Osteoblast (primary cell): Measurements from ENCODE around the gene MLH1. TPM values are rescaled to one million over a fixed set of nuclear protein-coding genes. Genes with fewer than 3 reads are reported as not detected.
A peak's percentile ranks its signal among the peaks of the same experiment; 100 is the strongest.

Source experiments
- DNase-seq: peaks from one replicate; pipeline ENCODE4 v3.0.0; 2011; ENCODE audit warnings: low spot score, mixed read lengths; ENCODE audit not compliant: insufficient read length; ENCODE audit errors: missing footprints
- H2AFZ ChIP-seq: 2 replicates; pipeline ENCODE4 v1.6.0; 2011; ENCODE audit warnings: mild to moderate bottlenecking, low read length
- H3K27ac ChIP-seq: 2 replicates; pipeline ENCODE4 v1.5.1; 2011; ENCODE audit warnings: mild to moderate bottlenecking, low read depth, low read length, moderate library complexity
- H3K27me3 ChIP-seq: 2 replicates; pipeline ENCODE4 v1.6.0; 2012; ENCODE audit warnings: mild to moderate bottlenecking, control low read depth, inconsistent platforms, low read length, moderate library complexity; ENCODE audit not compliant: insufficient read depth
- H3K36me3 ChIP-seq: 2 replicates; pipeline ENCODE4 v1.5.1; 2011; ENCODE audit warnings: mild to moderate bottlenecking, low read length, control low read depth, moderate library complexity; ENCODE audit not compliant: insufficient read depth
- H3K4me1 ChIP-seq: 2 replicates; pipeline ENCODE4 v1.5.1; 2011; ENCODE audit warnings: mild to moderate bottlenecking, low read length, control low read depth, moderate library complexity; ENCODE audit not compliant: insufficient read depth
- H3K4me2 ChIP-seq: 2 replicates; pipeline ENCODE4 v1.6.0; 2011; ENCODE audit warnings: mild to moderate bottlenecking, low read length; ENCODE audit not compliant: insufficient read depth
- H3K4me3 ChIP-seq: fragments of 200-600 bp; sonication (generic); 3 replicates; pipeline ENCODE4 v1.5.1; 2012; ENCODE audit warnings: mild to moderate bottlenecking, low read length, inconsistent platforms; ENCODE audit not compliant: insufficient read depth
- H3K79me2 ChIP-seq: 2 replicates; pipeline ENCODE4 v1.6.0; 2012; ENCODE audit warnings: mild to moderate bottlenecking, low read length, control low read depth, inconsistent platforms; ENCODE audit not compliant: insufficient read depth
- H3K9me3 ChIP-seq: 2 replicates; pipeline ENCODE4 v1.5.1; 2011; ENCODE audit warnings: low read depth, low read length, control low read depth
- H4K20me1 ChIP-seq: 2 replicates; pipeline ENCODE4 v1.6.0; 2012; ENCODE audit warnings: mild to moderate bottlenecking, low read length, control low read depth; ENCODE audit not compliant: insufficient read depth
- CTCF ChIP-seq: IDR thresholded peaks from 2 replicates; pipeline ENCODE4 v1.5.1; 2011; ENCODE audit warnings: mild to moderate bottlenecking, low read depth, low read length, moderate library complexity; ENCODE audit errors: extremely low read depth
- total RNA-seq: library from RNA; depleted of rRNA; stranded (reverse); fragments of >200 nt; gene quantifications from 2 replicates; pipeline ENCODE4 v1.2.3, GENCODE V29; 2012

MLH1 gene
- total RNA-seq, 1 donor: 53.6 TPM

- no peak overlapping the region for H3K27ac ChIP-seq
- H3K4me2 ChIP-seq: no peak overlapping the region
- no peak for DNase-seq
- TF ChIP-seq CTCF: no peak
- H3K4me3 ChIP-seq: no peak overlapping the region
- H3K4me1 ChIP-seq: peaks cover 3% of the 10 kb centered on the region
- H4K20me1 ChIP-seq: no peaks in the 10 kb centered on the region
- H3K27me3 ChIP-seq: no peaks in the 10 kb centered on the region
- no peaks in the 10 kb centered on the region for H3K9me3 ChIP-seq
- H2AFZ ChIP-seq: no peak overlapping the region
- no peaks in the 10 kb centered on the region for H3K79me2 ChIP-seq
- H3K36me3 ChIP-seq: peaks cover 34% of the 10 kb centered on the region
Measured at GRCh38 chr3:37028329-37028728, 35.0 kb downstream of the MLH1 start.

GRCh38 chr3:37029111-37029510 lies 35.8 kb downstream of the MLH1 start:
- peak; percentile 29 for DNase-seq
- H3K79me2 ChIP-seq: no peaks in the 10 kb centered on the region
- no peaks in the 10 kb centered on the region for H3K27me3 ChIP-seq
- H3K27ac ChIP-seq: no peak overlapping the region
- no peak for TF ChIP-seq CTCF
- H3K36me3 ChIP-seq: peaks cover 38% of the 10 kb centered on the region
- H3K9me3 ChIP-seq: no peaks in the 10 kb centered on the region
- peaks cover 3% of the 10 kb centered on the region for H3K4me1 ChIP-seq
- H3K4me2 ChIP-seq: no peak overlapping the region
- no peak overlapping the region for H2AFZ ChIP-seq
- H3K4me3 ChIP-seq: no peak overlapping the region
- no peaks in the 10 kb centered on the region for H4K20me1 ChIP-seq

- no peak for TF ChIP-seq CTCF
- H3K4me2 ChIP-seq: no peak overlapping the region
- H3K27ac ChIP-seq: no peak overlapping the region
- H3K27me3 ChIP-seq: no peaks in the 10 kb centered on the region
- no peak overlapping the region for H3K4me3 ChIP-seq
- DNase-seq: no peak
- peaks cover 44% of the 10 kb centered on the region for H3K36me3 ChIP-seq
- no peaks in the 10 kb centered on the region for H3K9me3 ChIP-seq
- H4K20me1 ChIP-seq: no peaks in the 10 kb centered on the region
- no peak overlapping the region for H2AFZ ChIP-seq
- peaks cover 3% of the 10 kb centered on the region for H3K4me1 ChIP-seq
- no peaks in the 10 kb centered on the region for H3K79me2 ChIP-seq
Measured at GRCh38 chr3:37029516-37030163, 36.3 kb downstream of the MLH1 start.

GRCh38 chr3:37030588-37030987 lies 37.3 kb downstream of the MLH1 start:
- H4K20me1 ChIP-seq: no peaks in the 10 kb centered on the region
- no peak overlapping the region for H2AFZ ChIP-seq
- no peak for TF ChIP-seq CTCF
- peaks cover 2% of the 10 kb centered on the region for H3K9me3 ChIP-seq
- H3K79me2 ChIP-seq: no peaks in the 10 kb centered on the region
- H3K4me2 ChIP-seq: no peak overlapping the region
- H3K4me3 ChIP-seq: no peak overlapping the region
- no peak for DNase-seq
- H3K27ac ChIP-seq: no peak overlapping the region
- peaks cover 3% of the 10 kb centered on the region for H3K4me1 ChIP-seq
- H3K36me3 ChIP-seq: peaks cover 47% of the 10 kb centered on the region
- H3K27me3 ChIP-seq: no peaks in the 10 kb centered on the region
